ENCODE results near the gene GUCA2A.

GUCA2A gene

DNA sequence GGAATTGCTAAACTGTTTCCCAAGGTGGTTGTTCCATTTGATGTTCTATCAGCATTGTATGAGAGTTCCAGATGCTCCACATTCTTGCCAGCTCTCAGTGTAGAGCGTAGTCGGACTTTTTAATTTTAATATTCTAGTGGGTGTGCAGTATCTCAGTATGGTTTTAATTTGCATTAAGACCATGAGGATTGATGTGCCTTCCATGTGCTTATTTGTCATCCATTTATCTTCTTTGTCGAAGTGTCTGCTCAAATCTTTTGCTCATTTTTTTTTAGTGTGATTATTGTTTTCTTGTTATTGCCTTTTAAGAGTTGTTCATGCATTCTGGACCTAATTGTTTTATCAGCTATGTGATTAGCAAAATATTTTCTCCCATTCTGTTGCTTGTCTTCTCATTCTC, 25.1 kb downstream of the GUCA2A start:
- DNase-seq (ENCODE audit: insufficient read length, low spot score) = no peak
- TF ChIP-seq, protein P1, sequence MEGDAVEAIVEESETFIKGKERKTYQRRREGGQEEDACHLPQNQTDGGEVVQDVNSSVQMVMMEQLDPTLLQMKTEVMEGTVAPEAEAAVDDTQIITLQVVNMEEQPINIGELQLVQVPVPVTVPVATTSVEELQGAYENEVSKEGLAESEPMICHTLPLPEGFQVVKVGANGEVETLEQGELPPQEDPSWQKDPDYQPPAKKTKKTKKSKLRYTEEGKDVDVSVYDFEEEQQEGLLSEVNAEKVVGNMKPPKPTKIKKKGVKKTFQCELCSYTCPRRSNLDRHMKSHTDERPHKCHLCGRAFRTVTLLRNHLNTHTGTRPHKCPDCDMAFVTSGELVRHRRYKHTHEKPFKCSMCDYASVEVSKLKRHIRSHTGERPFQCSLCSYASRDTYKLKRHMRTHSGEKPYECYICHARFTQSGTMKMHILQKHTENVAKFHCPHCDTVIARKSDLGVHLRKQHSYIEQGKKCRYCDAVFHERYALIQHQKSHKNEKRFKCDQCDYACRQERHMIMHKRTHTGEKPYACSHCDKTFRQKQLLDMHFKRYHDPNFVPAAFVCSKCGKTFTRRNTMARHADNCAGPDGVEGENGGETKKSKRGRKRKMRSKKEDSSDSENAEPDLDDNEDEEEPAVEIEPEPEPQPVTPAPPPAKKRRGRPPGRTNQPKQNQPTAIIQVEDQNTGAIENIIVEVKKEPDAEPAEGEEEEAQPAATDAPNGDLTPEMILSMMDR (IDR thresholded peaks at IDR 0.05; ENCODE audit: insufficient read depth, missing control alignments) = no peak
- FAIRE-seq = no peak

DNA sequence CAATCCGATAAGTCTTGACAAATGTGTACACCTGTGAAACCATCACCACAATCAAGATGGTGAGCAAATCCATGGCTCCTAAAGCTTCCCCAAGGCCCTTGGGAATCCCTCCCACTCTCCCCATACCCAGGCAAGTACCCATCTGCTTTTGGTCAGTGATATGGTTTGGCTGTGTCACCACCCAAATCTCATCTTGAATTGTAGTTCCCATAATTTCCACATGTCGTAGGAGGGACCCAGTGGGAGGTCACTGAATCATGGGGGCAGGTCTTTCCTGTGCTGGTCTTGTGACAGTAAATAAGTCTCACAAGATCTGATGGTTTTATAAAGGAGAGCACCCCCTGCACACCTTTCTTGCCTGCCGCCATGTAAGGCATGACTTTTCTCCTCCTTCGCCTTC, 26.0 kb downstream of the GUCA2A start:
- no peak for FAIRE-seq
- TF ChIP-seq, protein P1 (IDR thresholded peaks at IDR 0.05; ENCODE audit: insufficient read depth, missing control alignments) = no peak

DNA sequence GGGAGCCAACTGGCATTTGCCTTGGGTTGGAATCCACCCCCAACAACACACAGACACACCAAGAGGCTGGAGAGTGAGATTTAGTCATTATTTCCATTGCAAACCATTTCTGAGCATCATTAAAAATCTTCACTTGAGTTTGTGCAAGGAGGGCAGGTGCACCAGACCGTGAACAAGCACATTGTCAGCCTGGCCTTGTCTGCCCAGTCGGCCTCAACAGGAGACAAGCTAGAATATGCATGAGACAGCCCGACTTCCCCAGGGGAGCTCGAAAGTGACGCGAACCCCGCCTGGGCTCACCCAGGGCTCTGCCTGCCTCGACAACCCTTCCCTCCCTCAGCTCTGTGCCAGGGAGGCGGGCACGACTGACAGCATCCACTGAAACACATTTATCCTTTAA, 26.8 kb downstream of the GUCA2A start:
- TF ChIP-seq, protein P1 (IDR thresholded peaks at IDR 0.05; ENCODE audit: insufficient read depth, missing control alignments) = no peak
- FAIRE-seq (no peak), DNase-seq (ENCODE audit: insufficient read length, low spot score) (no peak)

More for the DNA sequence above, 26.0 kb downstream of the GUCA2A start:
- DNase-seq (ENCODE audit: insufficient read length, low spot score) = no peak

DNA sequence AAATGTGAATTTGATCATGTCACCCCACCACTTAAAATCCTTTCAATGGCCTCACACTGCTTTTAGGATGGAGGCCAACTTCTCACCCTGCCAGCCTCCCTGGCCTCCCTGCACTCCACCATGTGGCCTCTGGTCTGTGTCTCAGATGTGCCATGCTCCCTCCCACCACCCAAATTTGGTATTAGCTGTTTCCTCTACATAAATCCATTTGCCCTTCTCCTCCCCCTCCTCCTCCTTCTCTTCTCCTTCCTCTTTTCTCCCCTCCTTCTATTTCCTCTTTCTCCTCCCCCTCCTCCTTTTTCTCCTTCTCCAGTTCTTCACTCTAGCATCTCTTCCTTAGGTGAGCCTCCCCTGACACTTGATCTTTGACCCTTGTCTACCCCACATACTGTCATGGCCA, 28.1 kb downstream of the GUCA2A start:
- FAIRE-seq = no peak
- TF ChIP-seq, protein P1 (IDR thresholded peaks at IDR 0.05; ENCODE audit: insufficient read depth, missing control alignments) = no peak
- DNase-seq (ENCODE audit: insufficient read length, low spot score) = no peak

DNA sequence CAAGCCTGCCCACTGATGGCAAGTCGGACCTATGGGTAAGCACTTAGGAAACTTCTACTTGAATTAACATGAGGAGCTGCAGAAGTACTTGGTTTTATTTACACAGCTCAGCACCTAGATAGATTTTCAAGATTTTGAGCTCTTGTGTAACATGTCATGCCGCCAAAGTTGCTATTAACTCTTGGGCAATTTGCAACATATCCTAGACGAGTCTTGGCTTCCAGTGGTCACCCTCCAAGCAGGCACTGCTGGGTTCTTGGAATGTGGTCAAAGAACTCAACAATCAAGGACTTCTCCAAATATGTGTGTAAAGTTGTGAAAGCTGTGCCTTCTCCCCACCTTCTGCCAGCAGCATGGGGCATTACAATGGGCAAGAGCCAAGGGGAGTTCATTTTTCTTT, 29.1 kb downstream of the GUCA2A start:
- FAIRE-seq (no peak), DNase-seq (ENCODE audit: insufficient read length, low spot score) (no peak)
- TF ChIP-seq, protein P1 (IDR thresholded peaks at IDR 0.05; ENCODE audit: insufficient read depth, missing control alignments) = no peak

DNA sequence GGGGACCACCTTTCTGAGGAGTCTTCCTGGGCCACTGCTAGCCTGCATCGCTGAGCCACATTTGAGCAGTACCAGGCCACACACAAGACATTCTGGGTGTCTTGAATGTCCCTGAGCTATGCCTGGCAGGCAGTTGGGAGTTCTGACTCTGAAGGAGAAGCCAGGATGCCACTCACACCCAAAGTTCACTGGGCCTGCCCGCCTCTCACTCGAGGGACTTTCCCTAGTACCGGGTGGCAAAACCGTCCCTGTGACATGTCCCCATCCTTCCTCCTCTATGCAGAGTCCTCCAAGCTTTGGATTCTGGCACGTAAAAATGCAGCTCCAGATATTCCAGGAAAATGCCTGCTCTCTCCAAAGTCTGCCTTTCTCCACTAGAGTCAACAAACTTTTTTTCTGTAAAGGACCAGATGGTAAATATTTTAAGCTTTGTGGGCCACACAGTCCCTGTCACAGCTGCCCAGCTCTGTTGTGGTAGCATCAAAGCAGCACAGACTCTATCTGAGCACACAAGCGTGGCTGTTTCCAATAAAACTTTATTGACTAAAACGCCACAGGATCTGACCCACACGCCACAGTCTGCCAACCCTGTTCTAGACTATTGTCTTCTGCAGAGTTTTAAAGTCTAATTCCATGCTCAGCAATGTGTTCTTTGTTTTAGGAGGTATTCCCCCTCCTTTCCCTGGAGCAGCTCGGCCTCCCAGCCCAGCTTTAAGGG, 30.6 kb downstream of the GUCA2A start:
- no peak for DNase-seq (ENCODE audit: insufficient read length, low spot score)
- TF ChIP-seq, protein P1 (IDR thresholded peaks at IDR 0.05; ENCODE audit: insufficient read depth, missing control alignments) = no peak
- no peak for FAIRE-seq

DNA sequence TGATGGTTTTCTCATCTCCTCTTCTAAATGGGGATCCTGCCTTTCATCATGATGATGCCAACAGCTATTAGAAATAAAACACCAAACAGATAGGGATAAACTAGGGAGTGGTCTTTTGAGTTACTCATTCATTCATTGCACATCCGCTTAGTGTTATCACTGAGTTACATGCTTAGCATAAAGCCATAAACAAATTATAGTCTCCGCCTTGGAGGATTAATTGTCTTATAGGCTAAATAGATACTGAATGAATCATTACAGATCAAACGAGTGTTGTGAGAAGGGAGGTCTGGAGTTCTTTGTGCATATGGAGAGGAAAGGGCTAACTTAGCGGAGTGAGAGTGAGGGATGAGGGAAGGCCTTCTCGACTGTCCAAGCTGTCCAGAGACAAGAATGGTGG, 31.2 kb downstream of the GUCA2A start:
- TF ChIP-seq, protein P1 (IDR thresholded peaks at IDR 0.05; ENCODE audit: insufficient read depth, missing control alignments) = no peak
- FAIRE-seq = no peak
- no peak for DNase-seq (ENCODE audit: insufficient read length, low spot score)
